ENCODE measurements around the gene ZNF679.
"Not testable (repeated sequence)": the region's sequence is repeated elsewhere in the genome, so short reads cannot be mapped to it uniquely, and the experiment has no call there.

DNA sequence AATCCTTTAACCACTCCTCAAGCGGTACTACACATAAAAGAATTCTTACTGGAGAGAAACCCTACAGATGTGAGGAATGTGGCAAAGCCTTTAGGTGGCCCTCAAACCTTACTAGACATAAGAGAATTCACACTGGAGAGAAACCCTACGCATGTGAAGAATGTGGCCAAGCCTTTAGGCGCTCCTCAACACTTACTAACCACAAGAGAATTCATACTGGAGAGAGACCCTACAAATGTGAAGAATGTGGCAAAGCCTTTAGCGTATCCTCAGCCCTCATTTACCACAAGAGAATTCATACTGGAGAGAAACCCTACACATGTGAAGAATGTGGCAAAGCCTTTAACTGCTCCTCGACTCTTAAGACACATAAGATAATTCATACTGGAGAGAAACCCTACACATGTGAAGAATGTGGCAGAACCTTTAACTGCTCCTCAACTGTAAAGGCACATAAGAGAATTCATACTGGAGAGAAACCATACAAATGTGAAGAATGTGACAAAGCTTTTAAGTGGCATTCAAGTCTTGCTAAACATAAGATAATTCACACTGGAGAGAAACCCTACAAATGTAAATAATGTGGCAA lies 8.5 kb upstream of the ZNF679 start:
- TF ChIP-seq, protein P1, sequence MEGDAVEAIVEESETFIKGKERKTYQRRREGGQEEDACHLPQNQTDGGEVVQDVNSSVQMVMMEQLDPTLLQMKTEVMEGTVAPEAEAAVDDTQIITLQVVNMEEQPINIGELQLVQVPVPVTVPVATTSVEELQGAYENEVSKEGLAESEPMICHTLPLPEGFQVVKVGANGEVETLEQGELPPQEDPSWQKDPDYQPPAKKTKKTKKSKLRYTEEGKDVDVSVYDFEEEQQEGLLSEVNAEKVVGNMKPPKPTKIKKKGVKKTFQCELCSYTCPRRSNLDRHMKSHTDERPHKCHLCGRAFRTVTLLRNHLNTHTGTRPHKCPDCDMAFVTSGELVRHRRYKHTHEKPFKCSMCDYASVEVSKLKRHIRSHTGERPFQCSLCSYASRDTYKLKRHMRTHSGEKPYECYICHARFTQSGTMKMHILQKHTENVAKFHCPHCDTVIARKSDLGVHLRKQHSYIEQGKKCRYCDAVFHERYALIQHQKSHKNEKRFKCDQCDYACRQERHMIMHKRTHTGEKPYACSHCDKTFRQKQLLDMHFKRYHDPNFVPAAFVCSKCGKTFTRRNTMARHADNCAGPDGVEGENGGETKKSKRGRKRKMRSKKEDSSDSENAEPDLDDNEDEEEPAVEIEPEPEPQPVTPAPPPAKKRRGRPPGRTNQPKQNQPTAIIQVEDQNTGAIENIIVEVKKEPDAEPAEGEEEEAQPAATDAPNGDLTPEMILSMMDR (IDR thresholded peaks at IDR 0.05), result not testable (repeated sequence)
- TF ChIP-seq POLR2A (IDR thresholded peaks at IDR 0.05), result not testable (repeated sequence)
